ENCODE measurements around the gene GSC2. TPM values are rescaled to one million over a fixed set of nuclear protein-coding genes. Genes with fewer than 3 reads are reported as not detected.

GSC2 gene
- total and polyA plus RNA-seq, 2 of the 8 experiments (the other 6 are each of a cell fraction or from before 2014, with no cell fraction given), result 0.17 to 0.48 TPM

DNA sequence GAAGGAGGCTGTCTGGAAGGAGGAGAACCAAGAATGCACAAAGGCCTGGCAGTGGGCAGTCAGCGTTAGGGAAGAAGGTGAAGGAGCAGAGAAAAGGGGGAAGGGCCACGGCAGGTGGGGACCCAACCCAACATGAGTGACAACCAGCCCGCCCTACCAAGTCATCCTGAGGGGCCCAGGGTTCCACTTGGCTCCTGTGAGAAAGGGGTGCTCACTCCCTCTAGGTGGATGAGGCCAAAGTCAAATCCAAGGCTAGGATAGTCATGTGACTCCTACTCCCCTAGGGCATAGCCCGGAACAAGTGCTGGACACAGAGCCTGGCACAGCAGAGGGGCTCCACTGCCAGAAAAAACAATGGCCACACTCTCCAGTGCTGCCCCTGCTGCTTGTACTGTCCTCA lies 25.7 kb downstream of the GSC2 start:
- ChIA-PET POLR2A (ENCODE audit: partially characterized antibody) (interaction anchor here (1.0 kb wide), 1 partner anchor 17 kb away, joined by 3 read pairs; no protein-coding TSS in a partner anchor), CTCF (ENCODE audit: partially characterized antibody) (interaction anchor here (1.1 to 1.9 kb wide), 2 partner anchors 20 to 37 kb away, joined by 3 to 6 read pairs; partner anchors contain the start of gene ESS2)
- Histone ChIP-seq H3K27me3 (replicated peaks in 1 of 4; ENCODE audit: control insufficient read depth in 3 of 4, extremely low read depth in 1 of 4, insufficient read depth in 3 of 4, low read length in 3 of 4) (0 out of 7 replicates have a peak, but pooled peaks cover 0 to 1% (median 0%) of the 10 kb centered on the region in 4 experiments), H3K9me3 (ENCODE audit: insufficient read depth in 2 of 2, low read depth in 1 of 2, low read length in 1 of 2) (no peaks in the 10 kb centered on the region), H3K9ac (replicated peaks in 1 of 4; ENCODE audit: extremely low read depth in 1 of 4, low read depth in 3 of 4, low read length in 3 of 4) (no peak overlapping the region), H4K5ac (ENCODE audit: insufficient read length, low read depth, low read length) (no peak overlapping the region), H4K20me1 (replicated peaks in 1 of 2; ENCODE audit: control insufficient read depth in 1 of 2, insufficient read depth in 2 of 2, low read length in 2 of 2) (peaks cover 9 to 17% of the 10 kb centered on the region in 2 experiments), H3K14ac (ENCODE audit: insufficient read length) (no peak overlapping the region), H3K36me3 (ENCODE audit: control insufficient read depth in 2 of 4, insufficient read depth in 4 of 4, low read length in 3 of 4) (no peaks in the 10 kb centered on the region; a peak in 1 of 8 replicates), H3K23me2 (ENCODE audit: low read depth, low read length) (peaks cover 9% of the 10 kb centered on the region), H3K4ac (replicated peaks; ENCODE audit: insufficient read length, low read depth, low read length) (no peak overlapping the region), H3K27ac (ENCODE audit: low read depth, low read length) (no peak overlapping the region), H3K4me1 (replicated peaks in 1 of 4; ENCODE audit: control insufficient read depth in 3 of 4, insufficient read depth in 4 of 4, low read length in 3 of 4) (peaks cover 0 to 9% (median 6%) of the 10 kb centered on the region in 4 experiments; a peak in 5 of 7 replicates), H2BK12ac (ENCODE audit: low read depth, low read length) (no peak overlapping the region), H3K4me2 (ENCODE audit: insufficient read depth in 1 of 2, low read depth in 2 of 2, low read length in 2 of 2) (no peak overlapping the region), H2AK5ac (ENCODE audit: low read depth, low read length) (no peak overlapping the region), H2BK15ac (ENCODE audit: low read length) (no peak overlapping the region), H3K56ac (replicated peaks; ENCODE audit: insufficient read length, low read depth, low read length) (no peak overlapping the region), H2AFZ (ENCODE audit: low read length) (no peak overlapping the region), H3K79me2 (ENCODE audit: control insufficient read depth in 1 of 2, insufficient read depth in 2 of 2, low read length in 2 of 2) (peaks cover 0 to 24% of the 10 kb centered on the region in 2 experiments; a peak in 3 of 4 replicates), H2BK5ac (ENCODE audit: low read depth, low read length) (no peak overlapping the region), H2BK20ac (ENCODE audit: low read length) (no peak overlapping the region), H3K18ac (ENCODE audit: extremely low read depth, low read length) (no peak overlapping the region), H4K8ac (ENCODE audit: extremely low read depth, insufficient read depth, low read length) (no peak overlapping the region), H3K4me3 (ENCODE audit: extremely low read depth in 1 of 4, insufficient read depth in 2 of 4, low read depth in 3 of 4, low read length in 4 of 4) (no peak overlapping the region), H2BK120ac (replicated peaks; ENCODE audit: low read depth, low read length) (no peak overlapping the region), H3K79me1 (ENCODE audit: low read depth, low read length) (peaks cover 14% of the 10 kb centered on the region), H3K23ac (ENCODE audit: insufficient read length) (no peak overlapping the region), H4K91ac (replicated peaks; ENCODE audit: insufficient read length, low read length) (no peak overlapping the region)
- FAIRE-seq (no peak), DNase-seq (ENCODE audit: low read depth in 1 of 2, low spot score in 2 of 2) (no peak)
- WGBS, 2 experiments (ENCODE audit: extremely low coverage in 1 of 2, insufficient coverage in 1 of 2, insufficient read length in 1 of 2, insufficient replicate concordance in 2 of 2, low coverage in 1 of 2, low lambda C conversion rate in 2 of 2, missing lambda C conversion rate in 1 of 2), result 87% methylated on average over 4 of the region's 4 CpGs; no CpG with 5 or more reads in 1 of the 2 experiments
- TF ChIP-seq SIRT6 (IDR thresholded peaks at IDR 0.05; ENCODE audit: low read length) (no peak), GABPA (IDR thresholded peaks at IDR 0.05; ENCODE audit: borderline replicate concordance, insufficient read depth, low read length) (no peak), ZNF274 (IDR thresholded peaks at IDR 0.05; ENCODE audit: borderline replicate concordance, extremely low read depth, low read length) (no peak), NRF1 (IDR thresholded peaks at IDR 0.05; ENCODE audit: low read depth, low read length) (no peak), CHD2 (IDR thresholded peaks at IDR 0.05; ENCODE audit: low read length) (no peak)

Measured in H1 (cell line).